ENCODE measurements around the gene SREBF1. TPM values are rescaled to one million over a fixed set of nuclear protein-coding genes. Genes with fewer than 3 reads are reported as not detected.

The SREBF1 gene
- total RNA-seq, 5 donors from 2014 or later (not counting 1 experiment from before 2014, with no cell fraction given), result 24.6 to 279 (median 38.9) TPM

DNA sequence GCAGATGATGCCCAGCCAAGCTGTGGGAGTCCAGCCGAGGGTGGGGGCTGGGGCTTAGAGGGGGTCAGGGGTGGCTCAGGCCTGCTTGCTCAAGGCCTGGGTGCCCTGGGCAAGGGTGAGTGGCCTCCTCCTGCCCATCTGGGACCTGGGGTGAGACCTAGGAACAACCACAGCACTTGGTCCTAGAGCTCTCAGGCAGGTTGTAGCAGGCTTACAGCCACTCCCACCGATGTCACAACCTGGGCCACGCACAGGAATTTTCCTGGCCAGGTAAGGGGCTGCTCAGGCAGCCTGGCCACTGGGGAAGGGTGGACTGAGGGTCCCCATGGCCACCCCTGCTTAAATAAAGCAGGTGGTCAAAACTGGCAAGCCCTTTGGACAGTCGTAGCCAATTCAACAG lies 6.3 kb upstream of the SREBF1 start:
- no peak overlapping the region for H3K4me3 Mint-ChIP-seq

DNA sequence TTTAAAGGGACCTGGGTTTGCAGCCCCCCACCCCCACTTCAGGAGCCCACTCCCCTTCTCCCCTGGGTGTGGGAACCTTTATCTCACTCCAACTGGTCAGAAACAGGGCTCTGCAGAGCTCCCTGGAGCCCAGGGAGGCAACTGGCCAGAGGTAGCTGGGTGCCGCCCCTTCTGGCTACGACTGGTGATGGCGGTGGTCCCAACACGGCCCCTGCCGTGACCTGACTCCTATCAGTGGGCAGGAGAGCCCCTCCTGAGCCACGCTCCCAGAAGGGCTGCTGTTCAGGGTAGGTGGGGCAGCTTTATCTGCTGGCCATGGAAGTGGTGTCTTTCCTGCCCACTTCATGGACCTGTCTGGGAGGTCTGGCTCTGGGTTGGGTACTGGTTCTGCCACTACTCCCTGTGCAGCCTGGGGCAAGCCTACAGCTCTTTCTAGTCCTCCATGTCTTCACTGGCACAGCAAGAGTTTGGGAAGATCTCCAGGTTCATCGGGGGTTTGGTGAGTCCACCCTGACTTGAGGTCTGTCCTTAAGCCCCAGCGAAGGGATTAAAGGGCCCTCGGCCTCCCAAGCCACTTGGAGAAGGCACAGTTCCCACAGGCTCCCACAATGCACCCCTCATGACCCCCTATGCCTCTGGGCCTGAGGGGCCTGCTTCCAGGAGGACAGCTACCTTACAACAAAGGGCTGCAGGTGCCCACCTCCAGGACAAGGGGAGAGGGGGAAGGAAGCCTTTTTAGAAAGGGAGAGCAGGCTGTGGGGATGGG lies 5.5 kb upstream of the SREBF1 start:
- POLR2A ChIA-PET, result interaction anchor here in 1 of 2 donors (0.6 kb wide), 1 partner anchor 14 kb away, joined by 3 read pairs; no protein-coding TSS in a partner anchor
- H3K9me3 Mint-ChIP-seq, result no peaks in the 10 kb centered on the region
- 92% methylated on average over 6 of the region's 9 CpGs for WGBS (ENCODE audit: insufficient coverage)
- no peaks in the 10 kb centered on the region for H3K27me3 ChIP-seq (replicated peaks in 1 of 2; ENCODE audit: control insufficient read depth in 2 of 2, extremely low read depth in 1 of 2, insufficient read depth in 2 of 2, low read length in 1 of 2)
- H3K36me3 Mint-ChIP-seq, result no peaks in the 10 kb centered on the region
- no peak overlapping the region for H3K27ac ChIP-seq (ENCODE audit: low read length)
- H3K27ac Mint-ChIP-seq, result peak overlapping the region; percentile 5 to 86
- H3K4me1 ChIP-seq (ENCODE audit: control insufficient read depth in 1 of 2, extremely low read depth in 1 of 2, insufficient read depth in 2 of 2, low read length in 2 of 2), result peaks cover 19 to 45% of the 10 kb centered on the region in 2 experiments
- peaks cover 0 to 13% of the 10 kb centered on the region in 2 donors for H3K36me3 ChIP-seq (ENCODE audit: control insufficient read depth in 2 of 2, extremely low read depth in 1 of 2, insufficient read depth in 1 of 2, low read length in 1 of 2)
- H3K4me3 Mint-ChIP-seq, result no peak overlapping the region
- H3K4me1 Mint-ChIP-seq, result peaks cover 26 to 45% (median 40%) of the 10 kb centered on the region in 3 donors
- no peak for DNase-seq
- no peaks in the 10 kb centered on the region for H3K27me3 Mint-ChIP-seq
- CTCF ChIA-PET, result no interaction called here
- no peaks in the 10 kb centered on the region for H3K9me3 ChIP-seq
- ATAC-seq (replicated peaks in 1 of 4), result no peak
- H3K4me3 ChIP-seq (ENCODE audit: control insufficient read depth in 1 of 2, extremely low read depth in 1 of 2, low read length in 1 of 2), result no peak overlapping the region

More for the DNA sequence above, 6.3 kb upstream of the SREBF1 start:
- Histone ChIP-seq H3K9me3 (no peaks in the 10 kb centered on the region), H3K4me1 (ENCODE audit: control insufficient read depth in 1 of 2, extremely low read depth in 1 of 2, insufficient read depth in 2 of 2, low read length in 2 of 2) (peaks cover 16 to 45% of the 10 kb centered on the region in 2 experiments), H3K4me3 (ENCODE audit: control insufficient read depth in 1 of 2, extremely low read depth in 1 of 2, low read length in 1 of 2) (no peak overlapping the region), H3K36me3 (ENCODE audit: control insufficient read depth in 2 of 2, extremely low read depth in 1 of 2, insufficient read depth in 1 of 2, low read length in 1 of 2) (peaks cover 0 to 14% of the 10 kb centered on the region in 2 donors), H3K27me3 (replicated peaks in 1 of 2; ENCODE audit: control insufficient read depth in 2 of 2, extremely low read depth in 1 of 2, insufficient read depth in 2 of 2, low read length in 1 of 2) (no peaks in the 10 kb centered on the region), H3K27ac (ENCODE audit: low read length) (no peak overlapping the region)
- ChIA-PET CTCF (no interaction called here), POLR2A (interaction anchor here in 1 of 2 donors (0.6 kb wide), 1 partner anchor 13 kb away, joined by 3 read pairs; no protein-coding TSS in a partner anchor)
- no peaks in the 10 kb centered on the region for H3K9me3 Mint-ChIP-seq
- no peaks in the 10 kb centered on the region for H3K36me3 Mint-ChIP-seq
- 93% methylated on average over 2 of the region's 4 CpGs for WGBS (ENCODE audit: insufficient coverage)
- H3K4me1 Mint-ChIP-seq, result peaks cover 26 to 45% (median 40%) of the 10 kb centered on the region in 3 donors
- ATAC-seq (replicated peaks in 1 of 4), result no peak
- no peak for DNase-seq
- no peaks in the 10 kb centered on the region for H3K27me3 Mint-ChIP-seq
- peak overlapping the region; percentile 5 to 86 for H3K27ac Mint-ChIP-seq

DNA sequence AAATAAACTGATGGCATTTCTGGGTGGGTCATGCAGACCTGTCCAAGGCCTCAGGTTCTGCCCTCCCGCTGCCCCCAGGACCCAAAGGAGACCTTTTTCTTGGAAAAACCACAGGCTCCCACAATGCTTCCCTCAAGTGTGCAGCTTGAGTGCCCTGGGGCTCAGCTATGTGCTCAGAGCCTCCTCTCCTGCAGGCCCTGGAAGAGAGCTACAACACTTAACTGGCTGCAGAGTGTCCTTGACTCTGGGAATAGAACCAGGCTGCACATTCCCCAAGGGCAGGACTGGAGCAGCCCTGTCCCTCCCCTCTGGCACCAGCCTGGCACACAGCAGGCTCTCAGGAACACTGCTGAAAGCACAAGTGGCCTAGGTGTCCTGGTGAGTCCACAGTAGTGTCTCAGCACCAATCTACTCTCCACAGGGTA lies 4.8 kb upstream of the SREBF1 start:
- DNase-seq, result no peak
- H3K36me3 ChIP-seq (ENCODE audit: control insufficient read depth in 2 of 2, extremely low read depth in 1 of 2, insufficient read depth in 1 of 2, low read length in 1 of 2), result peaks cover 0 to 6% of the 10 kb centered on the region in 2 donors
- no peak overlapping the region for H3K27ac ChIP-seq (ENCODE audit: low read length)

DNA sequence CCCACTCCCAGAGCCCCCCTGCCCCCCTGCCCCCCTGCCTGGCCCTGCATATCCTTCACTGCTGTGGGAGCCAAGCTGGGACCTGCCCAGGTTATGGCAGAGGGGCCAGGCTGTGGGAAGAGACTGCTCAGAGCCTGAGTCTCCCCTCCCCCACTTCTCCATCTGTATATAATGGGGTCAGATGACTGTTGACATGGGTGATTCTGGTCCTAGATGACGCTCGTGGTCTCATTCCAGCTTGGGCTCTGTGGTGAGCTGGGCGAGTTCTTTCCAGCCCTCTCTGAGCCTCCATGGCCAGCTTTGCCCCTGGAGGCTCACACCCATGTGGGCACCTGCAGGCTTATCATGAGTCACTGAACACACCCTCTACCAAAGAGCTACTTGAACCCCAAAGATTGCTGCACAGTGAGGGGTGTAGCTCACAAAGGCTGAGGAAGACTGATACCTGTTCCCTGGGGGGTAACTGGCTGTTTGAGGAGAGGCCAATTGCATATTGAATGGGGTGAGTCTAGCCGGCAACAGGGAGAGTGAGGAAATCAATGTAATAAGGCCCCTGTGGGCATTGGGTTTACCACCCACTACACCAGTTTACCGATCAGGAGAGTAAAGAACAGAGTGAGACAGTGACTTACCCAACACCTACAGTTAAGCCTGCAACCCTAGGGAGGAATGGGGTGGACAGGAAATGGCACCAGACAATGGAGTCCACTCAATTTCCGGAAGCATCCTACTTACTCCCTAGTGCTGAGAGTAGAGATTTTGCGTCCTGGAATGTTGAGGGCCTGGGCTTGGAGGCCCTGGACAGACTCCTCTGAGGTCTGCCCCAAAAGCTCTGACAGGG lies 4.2 kb upstream of the SREBF1 start:
- Histone ChIP-seq H3K4me3 (ENCODE audit: control insufficient read depth in 1 of 2, extremely low read depth in 1 of 2, low read length in 1 of 2) (peak overlapping the region in 1 of 2 donors; percentile 66), H3K27me3 (replicated peaks in 1 of 2; ENCODE audit: control insufficient read depth in 2 of 2, extremely low read depth in 1 of 2, insufficient read depth in 2 of 2, low read length in 1 of 2) (no peaks in the 10 kb centered on the region), H3K36me3 (ENCODE audit: control insufficient read depth in 2 of 2, extremely low read depth in 1 of 2, insufficient read depth in 1 of 2, low read length in 1 of 2) (no peaks in the 10 kb centered on the region), H3K9me3 (no peaks in the 10 kb centered on the region), H3K27ac (ENCODE audit: low read length) (peak overlapping the region; percentile 95), H3K4me1 (ENCODE audit: control insufficient read depth in 1 of 2, extremely low read depth in 1 of 2, insufficient read depth in 2 of 2, low read length in 2 of 2) (peaks cover 21 to 45% of the 10 kb centered on the region in 2 experiments)
- Mint-ChIP-seq H3K27ac (peak overlapping the region; percentile 86 to 89), H3K27me3 (no peaks in the 10 kb centered on the region), H3K4me3 (peak overlapping the region; percentile 67 to 96 (median 79)), H3K36me3 (no peaks in the 10 kb centered on the region), H3K9me3 (no peaks in the 10 kb centered on the region), H3K4me1 (peaks cover 24 to 39% (median 36%) of the 10 kb centered on the region in 3 donors)
- WGBS (ENCODE audit: insufficient coverage), result 100% methylated on average over 1 of the region's 7 CpGs
- ChIA-PET CTCF (interaction anchor here in 1 of 2 donors (0.5 to 1.0 kb wide), 2 partner anchors 9 to 384 kb away, joined by 3 to 6 read pairs; partner anchors contain the start of gene LLGL1), POLR2A (interaction anchor here (0.7 kb wide), 2 partner anchors 9 to 445 kb away, joined by 3 to 7 read pairs; no protein-coding TSS in a partner anchor)
- ATAC-seq (replicated peaks in 1 of 4) (no peak), DNase-seq (no peak)

More for the DNA sequence above, 4.8 kb upstream of the SREBF1 start:
- Histone ChIP-seq H3K9me3 (no peaks in the 10 kb centered on the region), H3K4me1 (ENCODE audit: control insufficient read depth in 1 of 2, extremely low read depth in 1 of 2, insufficient read depth in 2 of 2, low read length in 2 of 2) (peaks cover 21 to 44% of the 10 kb centered on the region in 2 experiments), H3K4me3 (ENCODE audit: control insufficient read depth in 1 of 2, extremely low read depth in 1 of 2, low read length in 1 of 2) (no peak overlapping the region), H3K27me3 (replicated peaks in 1 of 2; ENCODE audit: control insufficient read depth in 2 of 2, extremely low read depth in 1 of 2, insufficient read depth in 2 of 2, low read length in 1 of 2) (no peaks in the 10 kb centered on the region)
- Mint-ChIP-seq H3K4me3 (peak overlapping the region in 1 of 3 donors; percentile 96), H3K27ac (peak overlapping the region; percentile 11 to 86), H3K36me3 (no peaks in the 10 kb centered on the region), H3K4me1 (peaks cover 26 to 43% (median 38%) of the 10 kb centered on the region in 3 donors), H3K9me3 (no peaks in the 10 kb centered on the region), H3K27me3 (no peaks in the 10 kb centered on the region)
- CTCF ChIA-PET, result interaction anchor here in 1 of 2 donors (0.5 to 1.0 kb wide), 2 partner anchors 8 to 384 kb away, joined by 3 to 6 read pairs; partner anchors contain the start of gene LLGL1
- ATAC-seq (replicated peaks in 1 of 4), result no peak
- POLR2A ChIA-PET, result no interaction called here
- 75% methylated on average over 1 of the region's 1 CpG for WGBS (ENCODE audit: insufficient coverage)

DNA sequence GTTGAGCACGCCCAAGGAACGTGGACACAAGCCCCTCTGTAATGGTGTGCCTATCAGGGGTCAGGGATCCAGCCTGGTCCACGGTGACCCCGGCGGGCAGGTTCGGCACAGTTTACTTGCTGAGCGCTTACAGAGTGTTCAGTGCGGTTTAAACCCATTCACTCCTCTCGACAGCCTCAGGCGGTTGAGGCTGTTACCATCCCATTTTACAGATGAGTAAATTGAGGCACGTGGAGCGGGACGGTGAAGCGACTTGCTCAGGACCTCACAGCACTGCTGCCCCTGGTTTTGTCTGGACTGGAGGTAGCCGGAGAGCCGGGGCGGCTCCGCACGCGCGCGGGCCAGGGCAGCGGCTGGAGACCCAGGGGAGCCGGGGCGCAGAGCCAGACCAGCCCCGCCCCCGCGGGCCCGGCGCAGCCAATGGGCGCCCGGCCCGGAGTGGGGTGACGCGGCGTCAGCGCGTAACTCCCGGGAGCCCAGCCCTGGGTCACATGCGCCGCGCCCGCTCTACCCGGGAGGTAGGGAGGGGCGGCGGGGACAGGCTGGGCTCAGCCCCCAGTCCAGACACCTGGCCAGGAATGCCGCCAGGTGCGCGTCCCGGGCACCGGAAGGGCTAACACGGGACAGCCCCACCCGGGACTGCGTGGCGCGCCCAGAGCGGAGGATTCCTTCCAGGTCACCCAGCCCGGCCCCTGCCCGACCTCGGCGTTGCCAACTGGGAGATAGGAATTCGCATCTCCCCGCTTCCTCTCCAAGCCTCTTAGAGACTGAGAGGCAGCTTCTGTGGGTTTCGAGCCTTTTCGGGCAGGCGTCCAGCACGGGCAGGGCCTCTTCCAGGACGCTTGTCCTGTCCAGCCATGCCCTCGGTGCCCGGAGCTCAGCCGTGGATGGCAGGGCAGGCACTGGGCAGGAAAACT lies 3.3 kb upstream of the SREBF1 start:
- DNase-seq (peak; percentile 54 to 89 (median 70)), ATAC-seq (replicated peaks in 1 of 4) (peak; percentile 67 to 76 (median 72))
- Mint-ChIP-seq H3K4me1 (peaks cover 33 to 48% (median 46%) of the 10 kb centered on the region in 3 donors), H3K9me3 (no peaks in the 10 kb centered on the region), H3K4me3 (peak overlapping the region; percentile 71 to 96 (median 75)), H3K27me3 (no peaks in the 10 kb centered on the region), H3K36me3 (no peaks in the 10 kb centered on the region), H3K27ac (peak overlapping the region; percentile 59 to 86)
- peaks cover 30 to 55% of the 10 kb centered on the region in 2 experiments for H3K4me1 ChIP-seq (ENCODE audit: control insufficient read depth in 1 of 2, extremely low read depth in 1 of 2, insufficient read depth in 2 of 2, low read length in 2 of 2)
- H3K9me3 ChIP-seq, result no peaks in the 10 kb centered on the region
- H3K27ac ChIP-seq (ENCODE audit: low read length), result peak overlapping the region; percentile 95
- no peaks in the 10 kb centered on the region for H3K36me3 ChIP-seq (ENCODE audit: control insufficient read depth in 2 of 2, extremely low read depth in 1 of 2, insufficient read depth in 1 of 2, low read length in 1 of 2)
- ChIA-PET CTCF (interaction anchor here in 1 of 2 donors (0.5 to 2.4 kb wide), 3 partner anchors 9 to 63 kb away, joined by 5 to 6 read pairs (median 6); no protein-coding TSS in a partner anchor), POLR2A (interaction anchor here (0.7 kb wide), 2 partner anchors 10 to 446 kb away, joined by 3 to 7 read pairs; no protein-coding TSS in a partner anchor)
- H3K27me3 ChIP-seq (replicated peaks in 1 of 2; ENCODE audit: control insufficient read depth in 2 of 2, extremely low read depth in 1 of 2, insufficient read depth in 2 of 2, low read length in 1 of 2), result no peaks in the 10 kb centered on the region
- peak overlapping the region; percentile 56 to 66 for H3K4me3 ChIP-seq (ENCODE audit: control insufficient read depth in 1 of 2, extremely low read depth in 1 of 2, low read length in 1 of 2)
- WGBS (ENCODE audit: insufficient coverage), result 6% methylated on average over 63 of the region's 71 CpGs

Data from T-cell (primary cell).